ENCODE results near the gene IL25.

DNA sequence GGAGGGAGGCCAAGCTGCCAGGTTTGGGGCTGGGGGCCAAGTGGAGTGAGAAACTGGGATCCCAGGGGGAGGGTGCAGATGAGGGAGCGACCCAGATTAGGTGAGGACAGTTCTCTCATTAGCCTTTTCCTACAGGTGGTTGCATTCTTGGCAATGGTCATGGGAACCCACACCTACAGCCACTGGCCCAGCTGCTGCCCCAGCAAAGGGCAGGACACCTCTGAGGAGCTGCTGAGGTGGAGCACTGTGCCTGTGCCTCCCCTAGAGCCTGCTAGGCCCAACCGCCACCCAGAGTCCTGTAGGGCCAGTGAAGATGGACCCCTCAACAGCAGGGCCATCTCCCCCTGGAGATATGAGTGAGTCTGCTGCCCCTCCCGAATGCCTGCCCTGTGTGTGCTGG, 432 bp downstream of the IL25 start:
- TF ChIP-seq, protein P1, sequence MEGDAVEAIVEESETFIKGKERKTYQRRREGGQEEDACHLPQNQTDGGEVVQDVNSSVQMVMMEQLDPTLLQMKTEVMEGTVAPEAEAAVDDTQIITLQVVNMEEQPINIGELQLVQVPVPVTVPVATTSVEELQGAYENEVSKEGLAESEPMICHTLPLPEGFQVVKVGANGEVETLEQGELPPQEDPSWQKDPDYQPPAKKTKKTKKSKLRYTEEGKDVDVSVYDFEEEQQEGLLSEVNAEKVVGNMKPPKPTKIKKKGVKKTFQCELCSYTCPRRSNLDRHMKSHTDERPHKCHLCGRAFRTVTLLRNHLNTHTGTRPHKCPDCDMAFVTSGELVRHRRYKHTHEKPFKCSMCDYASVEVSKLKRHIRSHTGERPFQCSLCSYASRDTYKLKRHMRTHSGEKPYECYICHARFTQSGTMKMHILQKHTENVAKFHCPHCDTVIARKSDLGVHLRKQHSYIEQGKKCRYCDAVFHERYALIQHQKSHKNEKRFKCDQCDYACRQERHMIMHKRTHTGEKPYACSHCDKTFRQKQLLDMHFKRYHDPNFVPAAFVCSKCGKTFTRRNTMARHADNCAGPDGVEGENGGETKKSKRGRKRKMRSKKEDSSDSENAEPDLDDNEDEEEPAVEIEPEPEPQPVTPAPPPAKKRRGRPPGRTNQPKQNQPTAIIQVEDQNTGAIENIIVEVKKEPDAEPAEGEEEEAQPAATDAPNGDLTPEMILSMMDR (IDR thresholded peaks at IDR 0.05; ENCODE audit: borderline replicate concordance, extremely low read depth, low read length, poor library complexity, severe bottlenecking), result no peak
- no peak for TF ChIP-seq EZH2 (IDR thresholded peaks at IDR 0.05; ENCODE audit: borderline replicate concordance, low read depth, low read length, severe bottlenecking)
